ENCODE results near the gene DND1. TPM values are rescaled to one million over a fixed set of nuclear protein-coding genes. Genes with fewer than 3 reads are reported as not detected.
A peak's percentile ranks its signal among the peaks of the same experiment; 100 is the strongest.

DND1 gene
- total and polyA plus RNA-seq, 2 experiments from 2014 or later = 8.1 to 15.5 TPM

DNA sequence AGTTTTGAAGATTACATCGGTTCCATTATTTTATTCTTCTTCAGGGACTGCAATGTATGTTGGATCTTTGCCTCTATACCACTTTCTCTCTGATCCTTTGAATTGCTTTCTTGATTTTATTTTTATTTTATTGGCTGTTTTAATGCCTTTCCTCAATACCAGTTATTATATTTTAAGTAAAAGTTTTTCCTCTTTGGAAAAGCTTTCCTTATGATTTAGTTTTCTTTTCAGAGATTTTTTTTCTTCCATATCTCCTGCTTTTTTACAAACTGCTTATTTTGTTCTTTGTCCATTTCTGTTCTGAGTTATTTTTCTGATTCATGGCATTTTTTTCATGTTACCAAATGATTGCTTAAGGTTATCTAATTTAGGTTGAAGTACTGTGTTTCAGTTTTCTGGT, 38.4 kb upstream of the DND1 start:
- Histone ChIP-seq H3K4me1 (ENCODE audit: insufficient read depth) (no peaks in the 10 kb centered on the region), H3K36me3 (ENCODE audit: insufficient read depth) (peaks cover 3% of the 10 kb centered on the region; the same call in 1 of the 2 replicates), H3K4me2 (peak overlapping the region; percentile 78; the same call in 1 of the 2 replicates), H3K27me3 (ENCODE audit: insufficient read depth) (no peaks in the 10 kb centered on the region), H3K27ac (ENCODE audit: low read depth) (no peak overlapping the region), H3K4me3 (peak overlapping the region; percentile 63), H3K9me2 (ENCODE audit: insufficient read depth) (no peaks in the 10 kb centered on the region), H3F3A (replicated peaks; ENCODE audit: low read depth) (0 out of 2 replicates have a peak, but pooled peaks cover 6% of the 10 kb centered on the region), H4K20me1 (replicated peaks; ENCODE audit: insufficient read depth) (no peaks in the 10 kb centered on the region), H2AFZ (no peak overlapping the region), H3K79me2 (replicated peaks; ENCODE audit: insufficient read depth) (no peaks in the 10 kb centered on the region)
- H3K36me3 Mint-ChIP-seq (ENCODE audit: low read depth) = peaks cover 3% of the 10 kb centered on the region; the same call in 1 of the 3 replicates
- DNase-seq (ENCODE audit: low spot score) (no peak), ATAC-seq (no peak)
- H3K9me3 Mint-ChIP-seq = no peaks in the 10 kb centered on the region; the same call in 2 of the 3 replicates
- H3K27ac Mint-ChIP-seq = no peak overlapping the region
- H3K27me3 Mint-ChIP-seq (ENCODE audit: insufficient read depth, low read depth, poor library complexity) = peaks cover 8% of the 10 kb centered on the region
- 0 out of 3 replicates have a peak, but pooled peaks cover 2% of the 10 kb centered on the region for H3K4me1 Mint-ChIP-seq
- peak overlapping the region; percentile 88 for H3K4me3 Mint-ChIP-seq
- no peak for TF ChIP-seq EZH2 (IDR thresholded peaks at IDR 0.05; ENCODE audit: low read depth, unreplicated experiment)
- TF ChIP-seq EZH2phosphoT487 (IDR thresholded peaks at IDR 0.05; ENCODE audit: unreplicated experiment) = no peak
- TF ChIP-seq ZNF331 (CRISPR knock-in tag; IDR thresholded peaks at IDR 0.05; ENCODE audit: low read depth) = no peak
- TF ChIP-seq, protein P1, sequence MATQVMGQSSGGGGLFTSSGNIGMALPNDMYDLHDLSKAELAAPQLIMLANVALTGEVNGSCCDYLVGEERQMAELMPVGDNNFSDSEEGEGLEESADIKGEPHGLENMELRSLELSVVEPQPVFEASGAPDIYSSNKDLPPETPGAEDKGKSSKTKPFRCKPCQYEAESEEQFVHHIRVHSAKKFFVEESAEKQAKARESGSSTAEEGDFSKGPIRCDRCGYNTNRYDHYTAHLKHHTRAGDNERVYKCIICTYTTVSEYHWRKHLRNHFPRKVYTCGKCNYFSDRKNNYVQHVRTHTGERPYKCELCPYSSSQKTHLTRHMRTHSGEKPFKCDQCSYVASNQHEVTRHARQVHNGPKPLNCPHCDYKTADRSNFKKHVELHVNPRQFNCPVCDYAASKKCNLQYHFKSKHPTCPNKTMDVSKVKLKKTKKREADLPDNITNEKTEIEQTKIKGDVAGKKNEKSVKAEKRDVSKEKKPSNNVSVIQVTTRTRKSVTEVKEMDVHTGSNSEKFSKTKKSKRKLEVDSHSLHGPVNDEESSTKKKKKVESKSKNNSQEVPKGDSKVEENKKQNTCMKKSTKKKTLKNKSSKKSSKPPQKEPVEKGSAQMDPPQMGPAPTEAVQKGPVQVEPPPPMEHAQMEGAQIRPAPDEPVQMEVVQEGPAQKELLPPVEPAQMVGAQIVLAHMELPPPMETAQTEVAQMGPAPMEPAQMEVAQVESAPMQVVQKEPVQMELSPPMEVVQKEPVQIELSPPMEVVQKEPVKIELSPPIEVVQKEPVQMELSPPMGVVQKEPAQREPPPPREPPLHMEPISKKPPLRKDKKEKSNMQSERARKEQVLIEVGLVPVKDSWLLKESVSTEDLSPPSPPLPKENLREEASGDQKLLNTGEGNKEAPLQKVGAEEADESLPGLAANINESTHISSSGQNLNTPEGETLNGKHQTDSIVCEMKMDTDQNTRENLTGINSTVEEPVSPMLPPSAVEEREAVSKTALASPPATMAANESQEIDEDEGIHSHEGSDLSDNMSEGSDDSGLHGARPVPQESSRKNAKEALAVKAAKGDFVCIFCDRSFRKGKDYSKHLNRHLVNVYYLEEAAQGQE (IDR thresholded peaks at IDR 0.05; ENCODE audit: unreplicated experiment) = no peak
- TF ChIP-seq, protein P2, sequence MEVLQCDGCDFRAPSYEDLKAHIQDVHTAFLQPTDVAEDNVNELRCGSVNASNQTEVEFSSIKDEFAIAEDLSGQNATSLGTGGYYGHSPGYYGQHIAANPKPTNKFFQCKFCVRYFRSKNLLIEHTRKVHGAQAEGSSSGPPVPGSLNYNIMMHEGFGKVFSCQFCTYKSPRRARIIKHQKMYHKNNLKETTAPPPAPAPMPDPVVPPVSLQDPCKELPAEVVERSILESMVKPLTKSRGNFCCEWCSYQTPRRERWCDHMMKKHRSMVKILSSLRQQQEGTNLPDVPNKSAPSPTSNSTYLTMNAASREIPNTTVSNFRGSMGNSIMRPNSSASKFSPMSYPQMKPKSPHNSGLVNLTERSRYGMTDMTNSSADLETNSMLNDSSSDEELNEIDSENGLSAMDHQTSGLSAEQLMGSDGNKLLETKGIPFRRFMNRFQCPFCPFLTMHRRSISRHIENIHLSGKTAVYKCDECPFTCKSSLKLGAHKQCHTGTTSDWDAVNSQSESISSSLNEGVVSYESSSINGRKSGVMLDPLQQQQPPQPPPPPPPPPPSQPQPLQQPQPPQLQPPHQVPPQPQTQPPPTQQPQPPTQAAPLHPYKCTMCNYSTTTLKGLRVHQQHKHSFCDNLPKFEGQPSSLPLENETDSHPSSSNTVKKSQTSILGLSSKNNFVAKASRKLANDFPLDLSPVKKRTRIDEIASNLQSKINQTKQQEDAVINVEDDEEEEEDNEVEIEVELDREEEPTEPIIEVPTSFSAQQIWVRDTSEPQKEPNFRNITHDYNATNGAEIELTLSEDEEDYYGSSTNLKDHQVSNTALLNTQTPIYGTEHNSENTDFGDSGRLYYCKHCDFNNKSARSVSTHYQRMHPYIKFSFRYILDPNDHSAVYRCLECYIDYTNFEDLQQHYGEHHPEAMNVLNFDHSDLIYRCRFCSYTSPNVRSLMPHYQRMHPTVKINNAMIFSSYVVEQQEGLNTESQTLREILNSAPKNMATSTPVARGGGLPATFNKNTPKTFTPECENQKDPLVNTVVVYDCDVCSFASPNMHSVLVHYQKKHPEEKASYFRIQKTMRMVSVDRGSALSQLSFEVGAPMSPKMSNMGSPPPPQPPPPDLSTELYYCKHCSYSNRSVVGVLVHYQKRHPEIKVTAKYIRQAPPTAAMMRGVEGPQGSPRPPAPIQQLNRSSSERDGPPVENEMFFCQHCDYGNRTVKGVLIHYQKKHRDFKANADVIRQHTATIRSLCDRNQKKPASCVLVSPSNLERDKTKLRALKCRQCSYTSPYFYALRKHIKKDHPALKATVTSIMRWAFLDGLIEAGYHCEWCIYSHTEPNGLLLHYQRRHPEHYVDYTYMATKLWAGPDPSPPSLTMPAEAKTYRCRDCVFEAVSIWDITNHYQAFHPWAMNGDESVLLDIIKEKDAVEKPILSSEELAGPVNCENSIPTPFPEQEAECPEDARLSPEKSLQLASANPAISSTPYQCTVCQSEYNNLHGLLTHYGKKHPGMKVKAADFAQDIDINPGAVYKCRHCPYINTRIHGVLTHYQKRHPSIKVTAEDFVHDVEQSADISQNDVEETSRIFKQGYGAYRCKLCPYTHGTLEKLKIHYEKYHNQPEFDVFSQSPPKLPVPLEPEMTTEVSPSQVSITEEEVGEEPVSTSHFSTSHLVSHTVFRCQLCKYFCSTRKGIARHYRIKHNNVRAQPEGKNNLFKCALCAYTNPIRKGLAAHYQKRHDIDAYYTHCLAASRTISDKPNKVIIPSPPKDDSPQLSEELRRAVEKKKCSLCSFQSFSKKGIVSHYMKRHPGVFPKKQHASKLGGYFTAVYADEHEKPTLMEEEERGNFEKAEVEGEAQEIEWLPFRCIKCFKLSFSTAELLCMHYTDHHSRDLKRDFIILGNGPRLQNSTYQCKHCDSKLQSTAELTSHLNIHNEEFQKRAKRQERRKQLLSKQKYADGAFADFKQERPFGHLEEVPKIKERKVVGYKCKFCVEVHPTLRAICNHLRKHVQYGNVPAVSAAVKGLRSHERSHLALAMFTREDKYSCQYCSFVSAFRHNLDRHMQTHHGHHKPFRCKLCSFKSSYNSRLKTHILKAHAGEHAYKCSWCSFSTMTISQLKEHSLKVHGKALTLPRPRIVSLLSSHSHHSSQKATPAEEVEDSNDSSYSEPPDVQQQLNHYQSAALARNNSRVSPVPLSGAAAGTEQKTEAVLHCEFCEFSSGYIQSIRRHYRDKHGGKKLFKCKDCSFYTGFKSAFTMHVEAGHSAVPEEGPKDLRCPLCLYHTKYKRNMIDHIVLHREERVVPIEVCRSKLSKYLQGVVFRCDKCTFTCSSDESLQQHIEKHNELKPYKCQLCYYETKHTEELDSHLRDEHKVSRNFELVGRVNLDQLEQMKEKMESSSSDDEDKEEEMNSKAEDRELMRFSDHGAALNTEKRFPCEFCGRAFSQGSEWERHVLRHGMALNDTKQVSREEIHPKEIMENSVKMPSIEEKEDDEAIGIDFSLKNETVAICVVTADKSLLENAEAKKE (CRISPR knock-in tag; IDR thresholded peaks at IDR 0.05) = no peak
- TF ChIP-seq, protein P3, sequence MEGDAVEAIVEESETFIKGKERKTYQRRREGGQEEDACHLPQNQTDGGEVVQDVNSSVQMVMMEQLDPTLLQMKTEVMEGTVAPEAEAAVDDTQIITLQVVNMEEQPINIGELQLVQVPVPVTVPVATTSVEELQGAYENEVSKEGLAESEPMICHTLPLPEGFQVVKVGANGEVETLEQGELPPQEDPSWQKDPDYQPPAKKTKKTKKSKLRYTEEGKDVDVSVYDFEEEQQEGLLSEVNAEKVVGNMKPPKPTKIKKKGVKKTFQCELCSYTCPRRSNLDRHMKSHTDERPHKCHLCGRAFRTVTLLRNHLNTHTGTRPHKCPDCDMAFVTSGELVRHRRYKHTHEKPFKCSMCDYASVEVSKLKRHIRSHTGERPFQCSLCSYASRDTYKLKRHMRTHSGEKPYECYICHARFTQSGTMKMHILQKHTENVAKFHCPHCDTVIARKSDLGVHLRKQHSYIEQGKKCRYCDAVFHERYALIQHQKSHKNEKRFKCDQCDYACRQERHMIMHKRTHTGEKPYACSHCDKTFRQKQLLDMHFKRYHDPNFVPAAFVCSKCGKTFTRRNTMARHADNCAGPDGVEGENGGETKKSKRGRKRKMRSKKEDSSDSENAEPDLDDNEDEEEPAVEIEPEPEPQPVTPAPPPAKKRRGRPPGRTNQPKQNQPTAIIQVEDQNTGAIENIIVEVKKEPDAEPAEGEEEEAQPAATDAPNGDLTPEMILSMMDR (conservative IDR thresholded peaks at IDR 0.05; ENCODE audit: low read depth in 2 of 2) = no peak
- no peak for TF ChIP-seq CREB1 (CRISPR knock-in tag; IDR thresholded peaks at IDR 0.05; ENCODE audit: low read depth)
- no peak for TF ChIP-seq ZNF114 (CRISPR knock-in tag; IDR thresholded peaks at IDR 0.05)
- TF ChIP-seq NANOG (IDR thresholded peaks at IDR 0.05; ENCODE audit: borderline replicate concordance) = no peak
- no peak for TF ChIP-seq JUNB (IDR thresholded peaks at IDR 0.05; ENCODE audit: unreplicated experiment)
- TF ChIP-seq POLR2AphosphoS5 (IDR thresholded peaks at IDR 0.05; ENCODE audit: low read depth) = no peak
- TF ChIP-seq, protein P4, sequence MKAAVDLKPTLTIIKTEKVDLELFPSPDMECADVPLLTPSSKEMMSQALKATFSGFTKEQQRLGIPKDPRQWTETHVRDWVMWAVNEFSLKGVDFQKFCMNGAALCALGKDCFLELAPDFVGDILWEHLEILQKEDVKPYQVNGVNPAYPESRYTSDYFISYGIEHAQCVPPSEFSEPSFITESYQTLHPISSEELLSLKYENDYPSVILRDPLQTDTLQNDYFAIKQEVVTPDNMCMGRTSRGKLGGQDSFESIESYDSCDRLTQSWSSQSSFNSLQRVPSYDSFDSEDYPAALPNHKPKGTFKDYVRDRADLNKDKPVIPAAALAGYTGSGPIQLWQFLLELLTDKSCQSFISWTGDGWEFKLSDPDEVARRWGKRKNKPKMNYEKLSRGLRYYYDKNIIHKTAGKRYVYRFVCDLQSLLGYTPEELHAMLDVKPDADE (IDR thresholded peaks at IDR 0.05) = no peak
- TF ChIP-seq STAT1 (IDR thresholded peaks at IDR 0.05; ENCODE audit: unreplicated experiment) = no peak

Measured in GM23338 (cell line).